NCI-H510A (cell line): ENCODE results near the gene SLC25A2.

ENCODE experiments used
- DNase-seq: peaks from one replicate; lab custom pipeline; 2025; lab: John Stamatoyannopoulos, UW

The SLC25A2 gene

DNA sequence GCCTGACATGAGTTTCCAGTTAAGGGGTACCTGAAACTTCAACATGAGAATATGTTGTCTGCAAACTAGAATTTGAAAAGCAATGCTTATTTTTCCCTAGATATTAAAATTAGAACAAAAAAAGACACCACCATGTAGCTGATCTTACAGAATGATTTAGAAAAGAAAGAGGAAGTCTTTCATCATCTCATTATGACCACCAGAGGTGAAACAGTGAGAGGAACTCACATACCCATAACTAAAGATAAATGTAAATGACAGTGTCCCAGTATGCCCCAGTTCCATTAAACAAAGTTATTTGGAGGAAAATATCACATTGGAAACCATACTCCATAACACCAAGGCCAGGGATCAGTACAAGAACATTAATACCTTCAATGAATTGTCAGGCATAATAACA, 9.9 kb upstream of the SLC25A2 start:
- no peak for DNase-seq

DNA sequence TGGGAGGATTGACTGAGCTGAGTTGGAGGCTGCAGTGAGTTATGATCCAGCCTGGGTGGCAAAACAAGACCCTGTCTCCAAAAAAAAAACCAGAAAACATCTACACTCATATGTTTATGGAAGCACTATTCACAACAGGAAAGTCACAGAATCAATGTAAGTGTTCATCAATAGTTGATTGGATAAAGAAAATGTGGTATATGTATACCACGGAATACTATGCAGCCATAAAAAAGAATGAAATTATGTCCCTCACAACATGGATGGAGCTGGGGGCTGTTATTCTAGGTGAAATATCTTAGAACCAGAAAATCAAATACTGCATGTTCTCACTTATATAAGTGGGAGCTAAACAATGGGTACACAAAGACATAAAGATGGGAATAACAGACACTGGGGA, 2.8 kb upstream of the SLC25A2 start:
- DNase-seq = no peak

DNA sequence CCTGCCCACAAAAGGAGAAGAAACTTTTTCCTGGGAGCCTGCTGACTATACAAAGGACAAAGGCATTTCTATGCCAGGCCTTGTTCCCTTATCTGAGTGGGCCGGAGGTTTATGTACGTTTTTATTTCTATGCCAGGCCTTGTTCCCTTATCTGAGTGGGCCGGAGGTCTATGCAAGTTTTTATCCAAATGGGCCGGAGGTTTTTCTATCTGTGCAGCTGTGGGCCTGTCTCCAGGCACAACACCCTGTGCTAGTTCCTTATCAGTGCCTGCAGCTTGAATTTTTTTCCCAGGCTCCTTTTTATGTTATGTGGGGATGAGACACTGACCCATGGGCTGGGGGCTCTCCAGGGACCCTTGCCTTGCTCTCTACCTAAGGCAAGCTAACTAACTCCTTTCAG, 5.5 kb downstream of the SLC25A2 start:
- DNase-seq = no peak

DNA sequence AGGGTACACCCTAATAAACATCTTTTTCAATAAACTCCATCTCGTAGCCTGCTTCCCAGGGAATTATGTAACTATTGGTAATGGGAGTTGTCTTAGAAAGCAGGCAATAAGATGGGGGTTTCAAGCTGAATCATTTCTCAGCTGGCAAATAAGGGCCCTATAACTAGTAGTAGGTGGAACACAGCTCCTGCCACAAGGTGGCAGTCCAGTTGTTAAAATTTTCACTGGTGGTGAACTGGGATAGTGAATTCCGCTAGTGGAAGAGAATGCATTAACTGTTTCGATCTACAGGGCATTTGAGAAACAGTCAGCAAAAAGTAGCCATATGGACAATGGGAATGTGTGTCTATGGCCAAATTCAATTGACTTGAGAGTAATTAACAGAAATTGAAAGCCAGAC, 30.9 kb downstream of the SLC25A2 start:
- no peak for DNase-seq

DNA sequence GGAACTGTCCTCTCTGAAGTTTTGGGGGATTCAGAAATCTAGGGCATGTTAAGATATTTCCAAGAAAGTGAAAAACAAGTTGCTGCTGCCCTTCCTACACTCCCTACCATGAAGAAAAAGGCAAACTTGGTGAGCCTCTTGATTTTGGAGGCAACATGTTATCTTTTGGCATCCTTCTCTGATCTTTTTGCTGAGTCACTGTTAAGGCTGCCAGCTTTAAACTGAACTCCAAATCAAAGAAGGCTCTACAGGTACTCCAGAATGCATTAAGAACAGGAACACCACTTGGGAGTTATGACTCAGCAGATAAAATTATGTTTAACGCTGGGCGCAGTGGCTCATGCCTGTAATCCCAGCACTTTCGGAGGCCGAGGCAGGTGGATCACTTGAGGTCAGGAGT, 34.7 kb downstream of the SLC25A2 start:
- no peak for DNase-seq

DNA sequence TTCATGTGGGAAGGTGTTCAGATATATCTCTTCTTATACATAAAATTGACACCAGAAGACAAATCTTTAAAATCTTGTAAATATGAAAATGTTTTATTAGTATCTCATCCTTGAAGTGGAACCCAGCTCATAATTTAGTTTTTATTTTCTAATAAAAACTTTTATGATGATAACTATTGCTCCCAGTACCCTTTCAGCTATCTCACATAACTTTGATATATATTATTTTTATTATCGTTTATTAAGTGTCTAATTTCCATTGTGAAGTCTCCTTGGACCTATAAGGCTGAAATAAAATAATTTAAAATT, 42.7 kb downstream of the SLC25A2 start:
- no peak for DNase-seq

DNA sequence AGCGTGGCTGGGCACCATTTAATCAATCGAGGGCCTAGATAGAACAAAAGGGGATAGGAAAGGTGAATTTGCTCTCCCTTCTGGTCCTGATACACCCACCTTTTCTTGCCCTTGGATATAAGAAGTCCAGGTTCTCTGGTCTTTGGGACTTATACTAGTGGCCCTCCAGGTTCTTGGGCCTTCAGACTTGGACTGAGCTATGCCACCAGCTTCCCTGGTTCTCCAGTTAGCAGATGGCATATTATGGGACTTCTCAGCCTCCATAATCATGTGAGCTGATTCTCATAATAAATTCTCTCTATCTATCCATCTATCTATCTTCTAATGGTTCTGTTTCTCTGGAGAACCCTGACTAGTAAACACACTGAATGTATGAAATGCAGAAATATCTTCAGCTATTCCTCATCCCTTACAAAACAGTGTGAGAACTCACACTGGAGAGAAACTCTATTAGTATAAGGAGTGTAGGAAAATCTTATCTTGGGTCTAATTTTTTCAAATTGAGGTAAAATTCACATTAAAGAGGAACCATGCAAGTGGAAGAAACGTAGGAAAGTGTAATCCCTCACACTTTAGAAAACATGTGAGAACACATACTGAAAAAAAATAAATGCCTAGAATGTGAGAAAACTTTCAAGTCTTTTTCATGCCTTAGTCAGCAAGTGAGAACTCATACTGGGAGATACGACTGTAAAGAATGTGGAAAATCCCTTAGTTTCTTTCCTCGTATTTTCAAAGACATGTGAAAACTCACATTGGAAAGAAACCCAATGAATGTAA, 43.2 kb downstream of the SLC25A2 start:
- no peak for DNase-seq

DNA sequence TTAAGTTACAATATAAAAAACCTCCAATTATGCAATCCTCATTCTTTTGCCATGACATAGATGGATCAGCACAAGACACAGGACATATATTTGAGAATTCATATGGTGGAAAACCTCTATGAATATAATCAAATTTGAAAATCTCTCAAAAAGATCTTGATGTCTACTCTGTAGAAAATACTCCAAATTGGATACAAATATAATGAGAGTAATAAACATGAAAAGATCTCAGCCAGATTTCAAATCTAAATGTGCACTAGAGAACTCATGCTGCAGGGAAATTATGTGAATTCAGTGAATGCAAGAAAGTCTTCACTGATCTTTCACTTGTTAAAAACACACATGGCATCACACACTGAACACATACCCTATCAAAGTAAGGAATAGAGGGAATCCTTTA, 44.9 kb downstream of the SLC25A2 start:
- no peak for DNase-seq

DNA sequence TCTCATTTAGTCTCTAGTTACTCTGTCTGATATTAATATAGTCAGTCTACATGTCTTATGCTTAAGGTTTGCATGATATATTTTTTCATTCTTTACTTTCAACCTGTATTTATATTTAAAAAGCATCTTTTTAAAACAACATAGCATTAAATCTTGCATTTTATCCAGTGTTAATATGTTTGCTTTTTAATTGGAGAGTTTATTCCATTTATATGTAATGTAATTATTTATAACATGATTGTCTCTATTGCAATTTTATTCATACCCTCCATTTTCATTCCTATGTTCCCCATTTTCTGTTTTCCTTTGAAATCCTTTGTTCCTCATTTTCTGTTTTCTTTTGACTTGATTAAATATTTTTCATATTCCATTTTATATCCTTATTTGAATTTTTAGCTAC, 45.4 kb downstream of the SLC25A2 start:
- DNase-seq = no peak
